HG02588 (cell line): ENCODE data around the gene WSCD1.

Experiments used
- ATAC-seq: cut with Tn5 transposase; IDR thresholded peaks from one replicate; pipeline ENCODE4 v1.9.1; 2021; ENCODE audit warnings: mild to moderate bottlenecking, moderate library complexity; ENCODE audit not compliant: unreplicated experiment

WSCD1 gene

DNA sequence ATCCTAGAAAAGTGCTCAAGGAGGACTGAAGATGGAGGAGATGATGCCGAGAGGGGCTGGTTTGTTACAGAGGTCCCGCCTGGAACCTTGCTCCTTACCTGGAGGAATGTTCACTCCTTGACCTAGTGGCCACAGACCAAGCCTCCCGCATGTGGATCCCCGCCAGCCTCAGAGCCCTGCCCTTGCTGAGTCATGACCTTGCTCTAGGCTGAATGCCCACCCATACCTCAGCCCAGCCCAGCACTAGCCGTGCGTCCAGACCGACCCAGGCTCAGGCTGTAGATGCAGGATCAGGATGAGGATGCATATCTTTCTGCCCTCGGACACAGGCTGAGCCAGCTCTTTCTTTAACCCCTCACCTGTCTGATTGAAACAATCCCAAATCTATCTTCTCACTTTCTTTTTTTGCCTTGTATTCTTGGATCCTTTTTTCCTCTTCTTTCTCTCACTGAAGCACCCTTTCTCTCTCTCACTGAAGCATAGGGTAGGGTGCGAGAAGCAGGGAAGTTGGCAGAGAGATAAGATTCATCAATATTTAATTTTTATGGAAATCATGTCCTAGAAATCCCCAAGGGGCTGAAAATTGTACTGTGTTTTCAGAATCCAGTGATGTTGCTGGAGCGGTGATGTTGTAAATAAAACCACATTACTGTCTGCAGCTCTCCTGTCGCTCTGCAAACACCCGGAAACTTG lies 34.9 kb downstream of the WSCD1 start:
- no peak for ATAC-seq

DNA sequence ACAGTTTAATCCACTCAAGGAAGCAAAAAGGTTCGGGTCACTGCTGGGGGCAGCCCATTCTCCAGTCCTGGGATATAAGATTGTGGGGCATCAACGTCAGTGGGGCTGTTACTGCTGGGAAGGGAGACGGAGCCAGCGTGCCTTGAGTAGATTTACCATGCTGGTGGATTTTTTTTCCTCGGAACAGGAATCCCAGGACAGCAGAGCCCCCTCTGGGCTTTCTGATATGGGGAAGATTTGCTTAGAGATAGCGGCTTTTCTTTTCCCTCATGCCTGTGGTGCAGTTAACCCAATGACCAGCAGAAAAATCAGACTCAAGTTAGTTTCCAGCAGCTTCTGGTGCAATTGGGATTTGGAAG lies 35.4 kb downstream of the WSCD1 start:
- ATAC-seq, result no peak

DNA sequence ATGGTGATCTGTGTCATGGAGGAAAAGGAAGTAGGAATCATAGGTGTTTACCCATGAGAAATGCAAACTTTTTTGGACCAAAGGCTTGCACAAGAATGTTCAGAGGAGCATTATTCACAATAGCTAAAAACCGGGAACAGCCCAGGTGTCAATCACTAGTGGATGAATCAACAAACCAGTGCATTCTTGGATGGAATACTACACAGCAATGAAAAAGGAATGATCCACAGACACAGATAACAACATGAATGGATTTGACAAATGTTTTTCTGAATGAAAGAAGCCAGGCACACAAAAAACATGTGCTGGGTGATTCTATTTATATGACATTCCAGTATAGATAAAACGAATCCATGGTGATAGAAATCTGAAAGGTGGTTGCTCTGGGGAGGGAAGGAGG lies 36.0 kb downstream of the WSCD1 start:
- ATAC-seq, result no peak

DNA sequence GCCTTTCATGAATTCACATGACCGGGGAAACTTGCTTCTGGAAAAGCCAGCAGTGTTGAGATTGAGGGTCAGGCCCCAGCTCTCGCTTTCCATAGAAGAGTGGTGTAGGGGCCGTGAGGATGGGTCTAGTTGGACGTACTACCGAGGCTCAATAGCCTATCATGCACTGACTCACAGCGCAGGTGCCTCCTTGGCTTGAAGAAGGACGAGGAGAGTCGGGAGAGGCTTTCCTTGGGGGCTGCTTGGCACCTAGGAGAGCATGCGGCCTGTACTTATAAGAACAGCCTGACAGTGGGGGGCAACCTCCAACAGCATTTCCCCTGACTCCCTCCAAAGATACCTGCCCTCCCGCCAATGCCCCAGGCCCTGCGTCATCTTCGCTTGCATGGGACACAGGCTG lies 37.6 kb downstream of the WSCD1 start:
- no peak for ATAC-seq

- no peak for ATAC-seq
Measured at GRCh38 chr17:6108382-6108781, 38.2 kb downstream of the WSCD1 start.

DNA sequence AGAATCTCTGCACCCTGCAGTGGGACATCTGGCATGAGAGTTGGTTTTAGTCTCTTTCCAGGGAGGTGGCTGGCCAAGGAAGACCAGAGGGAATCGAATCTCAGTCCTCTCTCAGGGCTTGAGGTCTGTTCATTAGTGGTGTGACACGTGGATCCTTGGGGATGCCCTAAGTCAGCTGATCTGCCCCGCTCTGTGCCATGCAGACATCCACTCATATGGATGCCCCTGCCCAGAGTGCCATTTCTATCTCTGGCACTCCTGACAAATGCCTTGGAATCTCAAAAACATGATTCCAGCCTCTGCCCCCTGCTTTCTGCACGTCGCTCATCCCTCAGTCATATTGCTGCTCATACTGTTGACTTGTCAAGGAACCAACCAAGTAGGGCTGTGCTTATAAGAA lies 38.8 kb downstream of the WSCD1 start:
- no peak for ATAC-seq

DNA sequence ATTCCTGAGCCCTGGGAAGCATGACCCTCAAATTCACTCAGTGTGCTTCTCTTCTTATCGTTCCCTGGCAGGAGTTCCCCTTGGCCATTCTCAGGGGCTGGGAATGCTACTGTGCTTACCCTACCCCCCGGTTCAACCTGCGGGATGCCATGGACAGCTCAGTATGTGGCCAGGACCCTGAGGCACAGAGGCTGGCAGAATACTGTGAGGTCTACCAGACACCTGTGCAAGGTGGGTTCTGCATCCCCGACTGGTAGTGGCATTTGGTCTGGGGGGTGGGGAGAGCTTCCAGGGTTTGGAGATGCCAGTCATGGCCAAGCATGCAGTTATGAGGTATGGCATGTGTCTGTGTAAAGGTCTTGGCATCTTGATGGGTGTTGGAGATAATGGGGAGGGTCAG lies 39.4 kb downstream of the WSCD1 start:
- ATAC-seq, result no peak

- ATAC-seq, result no peak
Measured at GRCh38 chr17:6110088-6110487, 39.9 kb downstream of the WSCD1 start.

- no peak for ATAC-seq
Measured at GRCh38 chr17:6110592-6110991, 40.4 kb downstream of the WSCD1 start.

GRCh38 chr17:6120351-6120750 lies 50.2 kb downstream of the WSCD1 start:
- ATAC-seq, result no peak

GRCh38 chr17:6124856-6125255 lies 54.7 kb downstream of the WSCD1 start:
- no peak for ATAC-seq

- no peak for ATAC-seq
Measured at GRCh38 chr17:6126768-6127167, 56.6 kb downstream of the WSCD1 start.

DNA sequence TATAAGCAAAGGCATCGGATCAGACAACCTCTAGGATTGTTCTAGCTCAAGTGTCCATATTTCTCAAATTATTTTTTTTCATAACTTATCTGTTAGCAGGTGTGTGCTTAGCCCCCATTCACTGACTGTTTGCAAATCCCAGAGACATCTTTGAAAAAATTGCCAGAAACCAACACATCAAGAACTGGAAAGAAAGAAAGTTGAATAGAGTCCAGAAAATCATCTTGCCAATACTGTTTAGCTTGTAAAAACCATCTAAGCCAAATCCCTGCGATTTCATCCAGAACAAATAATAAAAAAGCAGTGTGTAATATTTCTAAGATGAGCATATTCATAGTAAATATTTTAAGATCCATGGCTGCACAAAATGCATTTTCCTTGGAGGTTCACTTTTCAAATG lies 64.5 kb downstream of the WSCD1 start:
- ATAC-seq, result no peak

DNA sequence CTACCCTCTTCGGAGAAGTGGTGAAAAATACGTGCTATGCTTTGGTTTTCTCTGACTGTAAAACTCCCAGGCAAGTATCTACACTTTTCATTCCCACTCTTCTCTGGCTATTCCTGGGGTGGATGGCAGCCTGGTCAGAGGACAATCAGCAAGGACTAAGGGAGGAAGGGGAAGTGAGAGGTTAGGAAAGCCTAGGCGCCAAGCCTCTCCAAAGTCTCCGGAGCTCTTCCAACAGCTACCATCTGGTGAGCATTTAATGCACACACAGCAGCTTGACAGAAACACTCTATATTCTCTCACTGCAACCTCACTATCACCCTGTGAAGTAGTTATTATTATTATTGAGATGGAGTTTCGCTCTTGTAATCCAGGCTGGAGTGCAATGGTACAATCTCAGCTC lies 65.1 kb downstream of the WSCD1 start:
- ATAC-seq, result no peak

GRCh38 chr17:6135996-6136395 lies 65.8 kb downstream of the WSCD1 start:
- ATAC-seq, result no peak

- ATAC-seq, result no peak
Measured at GRCh38 chr17:6137716-6138502, 67.7 kb downstream of the WSCD1 start.

- no peak for ATAC-seq
Measured at GRCh38 chr17:6138761-6139446, 68.7 kb downstream of the WSCD1 start.

GRCh38 chr17:6139447-6139832 lies 69.3 kb downstream of the WSCD1 start:
- no peak for ATAC-seq

- no peak for ATAC-seq
Measured at GRCh38 chr17:6140188-6140587, 70.0 kb downstream of the WSCD1 start.

DNA sequence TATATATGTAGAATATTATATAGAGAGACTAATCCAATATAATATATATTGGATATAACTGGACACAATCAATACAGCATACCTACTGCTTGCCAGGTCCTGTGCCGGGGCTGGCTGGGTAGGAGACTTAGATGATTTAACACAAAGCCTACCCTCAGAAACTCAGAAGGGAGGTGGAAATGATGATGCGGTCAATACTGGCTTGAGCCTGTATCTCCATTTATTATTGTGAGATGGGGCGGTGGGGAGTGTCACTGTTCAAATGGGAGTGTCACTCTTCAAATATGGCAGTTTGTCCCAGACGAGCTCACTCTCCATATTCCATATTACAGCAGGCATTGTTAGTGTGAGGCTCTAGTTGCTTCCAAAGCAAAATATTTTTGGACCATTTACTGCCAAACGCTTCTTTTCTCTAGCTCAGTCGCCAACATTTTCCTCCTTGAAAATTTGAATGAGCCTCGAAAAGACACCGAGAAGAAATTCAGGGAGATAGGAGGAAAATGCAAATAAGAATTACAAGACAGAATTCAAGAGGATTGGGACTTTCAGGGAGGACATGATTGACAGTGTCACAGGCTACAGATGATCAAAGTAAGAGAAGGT lies 70.7 kb downstream of the WSCD1 start:
- ATAC-seq, result no peak

GRCh38 chr17:6142701-6143100 lies 72.5 kb downstream of the WSCD1 start:
- no peak for ATAC-seq

GRCh38 chr17:6145946-6146345 lies 75.8 kb downstream of the WSCD1 start:
- ATAC-seq, result no peak
